IMR-90 (cell line): ENCODE results near the gene CFAP206. TPM values are rescaled to one million over a fixed set of nuclear protein-coding genes. Genes with fewer than 3 reads are reported as not detected.

Source experiments
- ATAC-seq: fragments of 200-7000 bp; cut with Tn5 transposase; 2 replicates; pipeline ENCODE4 v1.9.1; 2020; ENCODE audit warnings: low read depth, mild to moderate bottlenecking, moderate library complexity
- BruUV-seq: library from RNA; stranded (reverse); fragments of 400-500 nt; replicated peaks from 2 replicates; lab custom pipeline; 2021; lab: Mats Ljungman, UMichigan
- CTCF ChIA-PET: fragments of 300-600 bp; formaldehyde crosslinking; extraction: SDS; loops from one replicate; lab custom pipeline; 2021; ENCODE audit warnings: antibody characterized with exemption; lab: Yijun Ruan, JAX
- POLR2A ChIA-PET: fragments of 300-600 bp; sonication (Branson Sonifier 250); formaldehyde crosslinking; loops from one replicate; lab custom pipeline; 2022; ENCODE audit warnings: antibody characterized with exemption; ENCODE audit not compliant: unreplicated experiment; lab: Charles Lee
- DNase-seq: peaks from one replicate; pipeline ENCODE4 v3.0.0; 2013
- H2AFZ ChIP-seq: replicated peaks from 2 replicates; pipeline ENCODE3; 2013; ENCODE audit warnings: low read length, mild to moderate bottlenecking; ENCODE audit not compliant: poor library complexity
- H2AK5ac ChIP-seq: 2 replicates; pipeline ENCODE4 v1.6.1; 2013; ENCODE audit warnings: low read depth, low read length, inconsistent platforms
- H2AK9ac ChIP-seq: replicated peaks from 2 replicates; pipeline ENCODE3; 2013; ENCODE audit warnings: mild to moderate bottlenecking, low read depth, low read length, moderate library complexity; ENCODE audit not compliant: poor library complexity
- H2BK120ac ChIP-seq: 2 replicates; pipeline ENCODE4 v1.6.1; 2013; ENCODE audit warnings: low read depth, low read length, inconsistent platforms
- H2BK15ac ChIP-seq: 3 replicates; pipeline ENCODE4 v1.6.1; 2013; ENCODE audit warnings: low read depth, low read length, inconsistent platforms
- H2BK20ac ChIP-seq: 2 replicates; pipeline ENCODE4 v1.6.1; 2013; ENCODE audit warnings: low read depth, mild to moderate bottlenecking, inconsistent platforms, low read length, moderate library complexity
- H2BK5ac ChIP-seq: 2 replicates; pipeline ENCODE4 v1.6.1; 2013; ENCODE audit warnings: mild to moderate bottlenecking, low read depth, low read length, inconsistent platforms; ENCODE audit not compliant: poor library complexity, severe bottlenecking
- H3K14ac ChIP-seq: replicated peaks from 2 replicates; pipeline ENCODE4 v1.6.1; 2013; ENCODE audit warnings: low read depth, low read length, inconsistent platforms
- H3K18ac ChIP-seq: 2 replicates; pipeline ENCODE4 v1.6.1; 2013; ENCODE audit warnings: low read depth, low read length, control low read depth
- H3K23ac ChIP-seq: 2 replicates; pipeline ENCODE4 v1.6.1; 2013; ENCODE audit warnings: low read depth, low read length, inconsistent platforms
- H3K27ac ChIP-seq: 2 replicates; pipeline ENCODE4 v1.5.1; 2013; ENCODE audit warnings: mild to moderate bottlenecking, control low read depth, low read length; ENCODE audit not compliant: insufficient read depth
- H3K27me3 ChIP-seq: 2 replicates; pipeline ENCODE4 v1.6.1; 2013; ENCODE audit warnings: low read length; ENCODE audit not compliant: control insufficient read depth, insufficient read depth
- H3K36me3 ChIP-seq: 2 replicates; pipeline ENCODE4 v1.6.1; 2013; ENCODE audit warnings: low read length, mixed read lengths; ENCODE audit not compliant: control insufficient read depth, insufficient read depth
- H3K4ac ChIP-seq: 2 replicates; pipeline ENCODE4 v1.6.1; 2013; ENCODE audit warnings: low read depth, low read length, inconsistent platforms
- H3K4me1 ChIP-seq: 2 replicates; pipeline ENCODE4 v1.6.1; 2013; ENCODE audit warnings: low read length, mixed read lengths; ENCODE audit not compliant: control insufficient read depth, insufficient read depth
- H3K4me2 ChIP-seq: 2 replicates; pipeline ENCODE4 v1.6.1; 2013; ENCODE audit warnings: low read depth, mild to moderate bottlenecking, control low read depth, low read length, moderate library complexity
- H3K4me3 ChIP-seq: 2 replicates; pipeline ENCODE4 v1.5.1; 2013; ENCODE audit warnings: low read depth, mild to moderate bottlenecking, control low read depth, low read length, moderate library complexity; ENCODE audit not compliant: insufficient read depth
- H3K56ac ChIP-seq: 2 replicates; pipeline ENCODE4 v1.6.1; 2013; ENCODE audit warnings: low read length, inconsistent platforms; ENCODE audit not compliant: insufficient read depth; ENCODE audit errors: extremely low read depth
- H3K79me1 ChIP-seq, 2 experiments: 2 replicates each; pipeline ENCODE4 v1.6.1; 2013; ENCODE audit warnings: low read length in 2 of 2, inconsistent platforms in 1 of 2, low read depth in 1 of 2
- H3K9ac ChIP-seq: 2 replicates; pipeline ENCODE4 v1.6.1; 2013; ENCODE audit warnings: low read depth, low read length, control low read depth
- H3K9me1 ChIP-seq: 2 replicates; pipeline ENCODE4 v1.6.1; 2013; ENCODE audit warnings: low read length, inconsistent platforms; ENCODE audit not compliant: insufficient read depth
- H3K9me3 ChIP-seq: 2 replicates; pipeline ENCODE4 v1.6.1; 2013; ENCODE audit warnings: low read length; ENCODE audit not compliant: control insufficient read depth, insufficient read depth
- H4K20me1 ChIP-seq: 2 replicates; pipeline ENCODE4 v1.6.1; 2013; ENCODE audit warnings: low read length, inconsistent platforms; ENCODE audit not compliant: insufficient read depth
- H4K5ac ChIP-seq: 2 replicates; pipeline ENCODE4 v1.6.1; 2013; ENCODE audit warnings: mild to moderate bottlenecking, low read depth, low read length, control low read depth
- H4K8ac ChIP-seq, 2 experiments: 2 replicates each; pipeline ENCODE4 v1.6.1; 2013; ENCODE audit warnings: low read depth in 2 of 2, low read length in 2 of 2, control low read depth in 1 of 2, inconsistent platforms in 1 of 2
- H4K91ac ChIP-seq: 2 replicates; pipeline ENCODE4 v1.6.1; 2013; ENCODE audit warnings: low read depth, low read length, inconsistent platforms; ENCODE audit not compliant: insufficient read depth
- BHLHE40 ChIP-seq: fragments of 150-350 bp; IDR thresholded peaks from 2 replicates; pipeline ENCODE4 v1.6.1; 2016; ENCODE audit warnings: mild to moderate bottlenecking, low read depth, low read length
- CEBPB ChIP-seq: IDR thresholded peaks from 2 replicates; pipeline ENCODE4 v1.6.1; 2012; ENCODE audit warnings: low read depth, low read length, improper control_type of control experiment
- FOS ChIP-seq: fragments of 150-350 bp; IDR thresholded peaks from 2 replicates; pipeline ENCODE4 v1.6.1; 2016; ENCODE audit warnings: low read depth, low read length
- MAZ ChIP-seq: IDR thresholded peaks from 2 replicates; pipeline ENCODE4 v1.6.1; 2012; ENCODE audit warnings: low read depth, mild to moderate bottlenecking, low read length, improper control_type of control experiment, moderate library complexity, borderline replicate concordance
- MXI1 ChIP-seq: IDR thresholded peaks from 2 replicates; pipeline ENCODE4 v1.6.1; 2012; ENCODE audit warnings: low read depth, mild to moderate bottlenecking, low read length, moderate library complexity, borderline replicate concordance
- NFE2L2 ChIP-seq: fragments of 150-350 bp; IDR thresholded peaks from 2 replicates; pipeline ENCODE4 v1.6.1; 2016; ENCODE audit warnings: low read depth, mild to moderate bottlenecking, low read length
- POLR2A ChIP-seq: IDR thresholded peaks from 2 replicates; pipeline ENCODE4 v1.6.1; 2012; ENCODE audit warnings: mild to moderate bottlenecking, low read depth, low read length
- RAD21 ChIP-seq: IDR thresholded peaks from 2 replicates; pipeline ENCODE4 v1.6.1; 2012; ENCODE audit warnings: low read length, improper control_type of control experiment
- RFX5 ChIP-seq: IDR thresholded peaks from 2 replicates; pipeline ENCODE4 v1.8.0; 2012; ENCODE audit warnings: low read depth, mild to moderate bottlenecking, low read length, moderate library complexity
- WGBS, 2 experiments: methylation state at CpG; one replicate each; pipeline versions ENCODE4 v1.1.5 to v1.1.7; 2013; ENCODE audit warnings: missing lambda C conversion rate in 2 of 2; ENCODE audit not compliant: insufficient read length in 1 of 2; ENCODE audit errors: extremely low coverage in 2 of 2; 5-methylcytosine and 5-hydroxymethylcytosine counted together
- dilution Hi-C: fragments of 300-500 bp; cut with HindIII; formaldehyde crosslinking; loops from one replicate; pipeline ENCODE4 v1.14.3; 2018; ENCODE audit warnings: low sequenced_read_pairs; ENCODE audit not compliant: unreplicated experiment
- in situ Hi-C: fragments of 300-500 bp; cut with MboI; formaldehyde crosslinking; loops from 3 replicates; pipeline ENCODE4 v1.14.3; 2019; ENCODE audit warnings: low sequenced_read_pairs, inconsistent platforms, mixed read lengths
- intact Hi-C: fragments of 100-400 bp; cut with micrococcal nuclease; formaldehyde crosslinking; loops from 2 replicates; pipeline ENCODE4 v1.10.0; 2022
- polyA plus RNA-seq, 3 experiments: library from polyadenylated mRNA; depleted of rRNA; stranded (reverse); fragments of >200 nt; gene quantifications; 2 replicates each; pipeline ENCODE4 v1.2.3, GENCODE V29; 2012; ENCODE audit warnings: low replicate concordance in 1 of 3
- total RNA-seq: library from RNA; depleted of rRNA; stranded (reverse); fragments of >200 nt; gene quantifications from 2 replicates; pipeline ENCODE4 v1.2.3, GENCODE V29; 2012
- TF ChIP-seq, protein P1 (sequence below): fragments of 150-350 bp; IDR thresholded peaks from 2 replicates; pipeline ENCODE4 v1.6.1; 2016; ENCODE audit warnings: low read depth, mild to moderate bottlenecking, low read length, moderate library complexity, borderline replicate concordance
- TF ChIP-seq, protein P2 (sequence below): fragments of 150-350 bp; IDR thresholded peaks from 2 replicates; pipeline ENCODE4 v1.6.1; 2017; ENCODE audit warnings: mild to moderate bottlenecking, antibody characterized with exemption, low read length, low read depth
- TF ChIP-seq, protein P3 (sequence below): conservative IDR thresholded peaks from 2 replicates; pipeline ENCODE4 v1.5.1; 2012; ENCODE audit warnings: mild to moderate bottlenecking, low read depth, low read length, improper control_type of control experiment

CFAP206 gene
- total and polyA plus RNA-seq, 2 of the 4 experiments (the other 2 are of a cell fraction): under 0.01 to 0.09 TPM

DNA sequence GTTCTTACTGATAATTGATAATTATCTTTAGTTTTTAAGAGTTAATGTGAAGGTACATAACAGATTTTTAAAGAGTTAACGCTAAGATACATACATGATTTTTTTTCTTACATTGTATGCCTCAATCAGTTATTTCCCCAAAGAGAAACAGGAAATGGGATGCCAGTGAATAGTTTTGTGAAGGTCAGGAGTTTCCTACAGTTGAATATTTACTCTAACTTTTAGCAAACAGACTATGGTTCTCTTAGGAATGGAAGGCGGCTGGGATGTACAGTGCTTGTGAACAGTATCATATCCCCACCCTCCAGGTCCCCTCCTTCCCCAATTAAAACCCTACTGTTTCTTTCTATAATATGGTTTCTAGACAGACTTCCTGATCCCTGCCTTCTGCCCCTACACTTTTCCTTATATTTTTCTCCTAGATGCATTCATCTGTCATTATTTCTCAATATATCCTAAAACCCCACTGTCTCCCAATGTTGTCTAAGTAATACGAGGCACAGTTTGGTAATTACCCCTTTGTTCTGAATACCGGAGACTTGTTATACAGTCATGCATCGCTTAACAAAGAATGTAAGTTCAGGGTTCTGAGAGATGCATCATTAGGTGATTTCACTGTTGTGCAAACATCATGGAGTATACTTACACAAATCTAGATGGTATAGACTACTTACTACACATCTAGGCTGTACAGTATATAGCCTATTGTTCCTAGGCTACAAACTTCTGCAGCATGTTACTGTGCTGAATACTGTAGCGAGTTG is 94.2 kb downstream of the CFAP206 start:
- Histone ChIP-seq H3K9me1 (no peaks in the 10 kb centered on the region), H2AK5ac (no peak overlapping the region), H3K79me1 (peaks cover 3 to 11% of the 10 kb centered on the region in 2 experiments; a peak in 2 of 4 replicates), H3K4me1 (no peaks in the 10 kb centered on the region), H2BK120ac (no peak overlapping the region), H2BK15ac (no peak overlapping the region), H3K27ac (no peak overlapping the region), H3K4me3 (no peak overlapping the region), H4K20me1 (no peaks in the 10 kb centered on the region; the same call in 1 of the 2 replicates), H3K27me3 (no peaks in the 10 kb centered on the region), H2AK9ac (no peak overlapping the region), H3K4ac (no peak overlapping the region), H2AFZ (no peak overlapping the region), H4K91ac (no peak overlapping the region), H3K18ac (no peak overlapping the region), H3K14ac (no peak overlapping the region), H3K9ac (no peak overlapping the region), H3K4me2 (no peak overlapping the region), H2BK5ac (no peak overlapping the region), H3K56ac (no peak overlapping the region), H3K36me3 (peaks cover 15% of the 10 kb centered on the region), H3K23ac (no peak overlapping the region), H3K9me3 (no peaks in the 10 kb centered on the region), H4K8ac (no peak overlapping the region), H2BK20ac (no peak overlapping the region), H4K5ac (no peak overlapping the region)
- intact Hi-C loops: no loop called here
- TF ChIP-seq POLR2A: no peak
- TF ChIP-seq, protein P1, sequence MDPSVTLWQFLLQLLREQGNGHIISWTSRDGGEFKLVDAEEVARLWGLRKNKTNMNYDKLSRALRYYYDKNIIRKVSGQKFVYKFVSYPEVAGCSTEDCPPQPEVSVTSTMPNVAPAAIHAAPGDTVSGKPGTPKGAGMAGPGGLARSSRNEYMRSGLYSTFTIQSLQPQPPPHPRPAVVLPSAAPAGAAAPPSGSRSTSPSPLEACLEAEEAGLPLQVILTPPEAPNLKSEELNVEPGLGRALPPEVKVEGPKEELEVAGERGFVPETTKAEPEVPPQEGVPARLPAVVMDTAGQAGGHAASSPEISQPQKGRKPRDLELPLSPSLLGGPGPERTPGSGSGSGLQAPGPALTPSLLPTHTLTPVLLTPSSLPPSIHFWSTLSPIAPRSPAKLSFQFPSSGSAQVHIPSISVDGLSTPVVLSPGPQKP: no peak
- no peak for TF ChIP-seq RAD21
- TF ChIP-seq BHLHE40: no peak
- TF ChIP-seq FOS: no peak
- TF ChIP-seq, protein P2, sequence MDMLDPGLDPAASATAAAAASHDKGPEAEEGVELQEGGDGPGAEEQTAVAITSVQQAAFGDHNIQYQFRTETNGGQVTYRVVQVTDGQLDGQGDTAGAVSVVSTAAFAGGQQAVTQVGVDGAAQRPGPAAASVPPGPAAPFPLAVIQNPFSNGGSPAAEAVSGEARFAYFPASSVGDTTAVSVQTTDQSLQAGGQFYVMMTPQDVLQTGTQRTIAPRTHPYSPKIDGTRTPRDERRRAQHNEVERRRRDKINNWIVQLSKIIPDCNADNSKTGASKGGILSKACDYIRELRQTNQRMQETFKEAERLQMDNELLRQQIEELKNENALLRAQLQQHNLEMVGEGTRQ: no peak
- no peak for TF ChIP-seq MXI1
- no peak for TF ChIP-seq CEBPB
- TF ChIP-seq NFE2L2: no peak
- TF ChIP-seq RFX5: no peak
- no peak for TF ChIP-seq MAZ
- TF ChIP-seq, protein P3, sequence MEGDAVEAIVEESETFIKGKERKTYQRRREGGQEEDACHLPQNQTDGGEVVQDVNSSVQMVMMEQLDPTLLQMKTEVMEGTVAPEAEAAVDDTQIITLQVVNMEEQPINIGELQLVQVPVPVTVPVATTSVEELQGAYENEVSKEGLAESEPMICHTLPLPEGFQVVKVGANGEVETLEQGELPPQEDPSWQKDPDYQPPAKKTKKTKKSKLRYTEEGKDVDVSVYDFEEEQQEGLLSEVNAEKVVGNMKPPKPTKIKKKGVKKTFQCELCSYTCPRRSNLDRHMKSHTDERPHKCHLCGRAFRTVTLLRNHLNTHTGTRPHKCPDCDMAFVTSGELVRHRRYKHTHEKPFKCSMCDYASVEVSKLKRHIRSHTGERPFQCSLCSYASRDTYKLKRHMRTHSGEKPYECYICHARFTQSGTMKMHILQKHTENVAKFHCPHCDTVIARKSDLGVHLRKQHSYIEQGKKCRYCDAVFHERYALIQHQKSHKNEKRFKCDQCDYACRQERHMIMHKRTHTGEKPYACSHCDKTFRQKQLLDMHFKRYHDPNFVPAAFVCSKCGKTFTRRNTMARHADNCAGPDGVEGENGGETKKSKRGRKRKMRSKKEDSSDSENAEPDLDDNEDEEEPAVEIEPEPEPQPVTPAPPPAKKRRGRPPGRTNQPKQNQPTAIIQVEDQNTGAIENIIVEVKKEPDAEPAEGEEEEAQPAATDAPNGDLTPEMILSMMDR: no peak
- no TSS peak for BruUV-seq
- CTCF ChIA-PET: no interaction called here
- DNase-seq (no peak), ATAC-seq (0 out of 2 replicates have a peak, but pooled peaks have one; percentile 19)
- dilution Hi-C loops: no loop called here
- 100% methylated on average over 1 of the region's 6 CpGs; no CpG with 5 or more reads in 1 of the 2 experiments for WGBS, 2 experiments
- in situ Hi-C loops: no loop called here
- POLR2A ChIA-PET: no interaction called here
